Measurements from ENCODE around the gene EEIG1. TPM values are rescaled to one million over a fixed set of nuclear protein-coding genes. Genes with fewer than 3 reads are reported as not detected.
A peak's percentile ranks its signal among the peaks of the same experiment; 100 is the strongest.

EEIG1 gene
- total RNA-seq, 1 donor from 2014 or later, result 8.9 TPM

GRCh38 chr9:127934986-127935385 lies 45.8 kb downstream of the EEIG1 start:
- no peak overlapping the region for H3K27ac ChIP-seq (ENCODE audit: low read depth, low read length)
- H3K4me1 ChIP-seq (ENCODE audit: control insufficient read depth in 3 of 3, insufficient read depth in 3 of 3, low read length in 3 of 3), result peaks cover 34 to 49% (median 40%) of the 10 kb centered on the region in 3 donors
- no peak overlapping the region for H3K9ac ChIP-seq (ENCODE audit: low read depth in 1 of 3, low read length in 3 of 3)
- no peaks in the 10 kb centered on the region for H3K9me3 ChIP-seq (ENCODE audit: control insufficient read depth in 3 of 3, low read length in 3 of 3)
- H3K27me3 ChIP-seq (ENCODE audit: control insufficient read depth in 3 of 3, insufficient read depth in 3 of 3, low read length in 3 of 3), result peaks cover 8 to 21% (median 10%) of the 10 kb centered on the region in 3 donors
- no peak overlapping the region for H3K4me3 ChIP-seq (ENCODE audit: low read length in 3 of 3)
- H3K36me3 ChIP-seq (ENCODE audit: control insufficient read depth in 3 of 3, insufficient read depth in 3 of 3, low read length in 3 of 3), result peaks cover 0 to 7% (median 2%) of the 10 kb centered on the region in 3 donors

- Histone ChIP-seq H3K9me3 (ENCODE audit: control insufficient read depth in 3 of 3, low read length in 3 of 3) (no peaks in the 10 kb centered on the region), H3K9ac (ENCODE audit: low read depth in 1 of 3, low read length in 3 of 3) (no peak overlapping the region), H3K4me3 (ENCODE audit: low read length in 3 of 3) (no peak overlapping the region), H3K27ac (ENCODE audit: low read depth, low read length) (no peak overlapping the region), H3K27me3 (ENCODE audit: control insufficient read depth in 3 of 3, insufficient read depth in 3 of 3, low read length in 3 of 3) (peaks cover 15 to 29% (median 17%) of the 10 kb centered on the region in 3 donors), H3K4me1 (ENCODE audit: control insufficient read depth in 3 of 3, insufficient read depth in 3 of 3, low read length in 3 of 3) (peaks cover 34 to 49% (median 41%) of the 10 kb centered on the region in 3 donors), H3K36me3 (ENCODE audit: control insufficient read depth in 3 of 3, insufficient read depth in 3 of 3, low read length in 3 of 3) (peaks cover 0 to 7% (median 2%) of the 10 kb centered on the region in 3 donors)
Measured at GRCh38 chr9:127934248-127934647, 46.5 kb downstream of the EEIG1 start.

GRCh38 chr9:127931092-127931881 lies 49.5 kb downstream of the EEIG1 start:
- Histone ChIP-seq H3K27me3 (ENCODE audit: control insufficient read depth in 3 of 3, insufficient read depth in 3 of 3, low read length in 3 of 3) (peaks cover 42 to 55% (median 44%) of the 10 kb centered on the region in 3 donors), H3K27ac (ENCODE audit: low read depth, low read length) (peak overlapping the region; percentile 19), H3K36me3 (ENCODE audit: control insufficient read depth in 3 of 3, insufficient read depth in 3 of 3, low read length in 3 of 3) (peaks cover 0 to 4% (median 2%) of the 10 kb centered on the region in 3 donors), H3K4me3 (ENCODE audit: low read length in 3 of 3) (peak overlapping the region in 2 of 3 donors; percentile 35 to 54), H3K4me1 (ENCODE audit: control insufficient read depth in 3 of 3, insufficient read depth in 3 of 3, low read length in 3 of 3) (peaks cover 16 to 29% (median 26%) of the 10 kb centered on the region in 3 donors), H3K9me3 (ENCODE audit: control insufficient read depth in 3 of 3, low read length in 3 of 3) (no peaks in the 10 kb centered on the region), H3K9ac (ENCODE audit: low read depth in 1 of 3, low read length in 3 of 3) (peak overlapping the region in 1 of 3 donors; percentile 32)

Other genes starting within 250 kb of the EEIG1 start
- gene TOR2A, start 245.7 kb downstream of the EEIG1 start, total RNA-seq, result 2.6 TPM
- 15.1 TPM for gene SH2D3C, start 202.3 kb downstream of the EEIG1 start, total RNA-seq
- gene CDK9, start 195.0 kb downstream of the EEIG1 start, total RNA-seq, result 33.4 TPM
- 41.2 TPM for gene FPGS, start 178.1 kb downstream of the EEIG1 start, total RNA-seq
- gene ENG, start 126.3 kb downstream of the EEIG1 start, total RNA-seq, result 9.4 TPM
- 359 TPM for gene AK1, start 103.3 kb downstream of the EEIG1 start, total RNA-seq
- 33.9 TPM for gene ST6GALNAC6, start 81.4 kb downstream of the EEIG1 start, total RNA-seq
- gene ST6GALNAC4, start 63.9 kb downstream of the EEIG1 start, total RNA-seq, result 23.5 TPM
- not detected for gene PIP5KL1, start 50.2 kb downstream of the EEIG1 start, total RNA-seq
- gene DPM2, start 43.1 kb downstream of the EEIG1 start, total RNA-seq, result 7.3 TPM
- gene NAIF1, start 86.3 kb upstream of the EEIG1 start, total RNA-seq, result 8.9 TPM
- 13.0 TPM for gene SLC25A25, start 87.2 kb upstream of the EEIG1 start, total RNA-seq
- gene PTGES2, start 146.7 kb upstream of the EEIG1 start, total RNA-seq, result 47.5 TPM
- 2.1 TPM for gene LCN2, start 168.5 kb upstream of the EEIG1 start, total RNA-seq
- gene BBLN, start 179.3 kb upstream of the EEIG1 start, total RNA-seq, result 7.8 TPM
- gene CIZ1, start 210.6 kb upstream of the EEIG1 start, total RNA-seq, result 12.0 TPM
- 20.4 TPM for gene DNM1, start 222.4 kb upstream of the EEIG1 start, total RNA-seq